GM21737 (cell line): ENCODE measurements around the gene SYT7.

Source experiments
- ATAC-seq: cut with Tn5 transposase; IDR thresholded peaks from one replicate; pipeline ENCODE4 v1.9.1; 2021; ENCODE audit warnings: mild to moderate bottlenecking, moderate library complexity; ENCODE audit not compliant: unreplicated experiment

The SYT7 gene

GRCh38 chr11:61555978-61556377 lies 24.9 kb downstream of the SYT7 start:
- ATAC-seq, result no peak

- no peak for ATAC-seq
These were observed 25.6 kb downstream of the SYT7 start for GRCh38 chr11:61555051-61555969.

- no peak for ATAC-seq
These were observed 26.5 kb downstream of the SYT7 start for GRCh38 chr11:61554172-61554988.

DNA sequence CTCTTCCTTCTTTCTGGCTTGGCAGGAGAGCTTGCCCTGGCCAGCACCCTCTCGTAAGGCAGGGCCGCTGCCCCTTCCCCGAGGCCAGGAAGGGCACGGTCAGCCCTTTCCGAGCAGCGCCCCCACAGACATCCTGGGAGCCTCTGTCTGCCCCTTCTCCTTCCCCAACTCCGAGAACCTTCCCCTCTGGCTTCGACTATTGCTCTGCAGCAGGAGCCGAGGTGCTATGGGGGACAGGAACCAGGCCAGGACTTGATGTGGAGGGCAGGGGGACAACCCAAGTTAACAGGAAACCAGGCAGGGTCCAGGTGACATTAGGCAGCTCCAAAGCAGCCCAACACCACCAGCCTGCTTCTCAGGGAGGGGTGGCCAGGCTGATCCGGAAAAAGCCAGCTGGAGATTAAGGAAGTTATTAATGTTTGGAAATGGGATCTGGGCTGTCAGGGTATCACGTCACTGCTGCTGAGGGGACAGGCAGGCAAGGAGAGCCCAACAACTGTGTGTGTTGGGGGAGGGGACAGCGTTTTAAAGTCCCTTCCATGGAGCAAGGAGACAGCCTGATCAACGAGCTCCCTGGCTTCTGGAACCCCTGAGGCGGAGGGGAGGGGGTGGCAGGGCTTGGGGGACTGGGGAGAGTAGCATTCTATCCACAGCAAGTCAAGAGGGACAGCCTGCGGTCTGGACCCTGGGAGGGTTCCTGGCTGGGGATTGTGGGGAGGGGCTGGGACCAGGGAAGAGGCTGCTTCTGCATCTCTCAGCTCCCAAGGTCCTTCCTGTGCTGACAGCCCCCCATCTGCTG lies 27.3 kb downstream of the SYT7 start:
- no peak for ATAC-seq

- ATAC-seq, result no peak
These were observed 28.7 kb downstream of the SYT7 start for GRCh38 chr11:61552108-61552635.

GRCh38 chr11:61551634-61552033 lies 29.2 kb downstream of the SYT7 start:
- no peak for ATAC-seq

- no peak for ATAC-seq
These were observed 30.1 kb downstream of the SYT7 start for GRCh38 chr11:61550665-61551227.

DNA sequence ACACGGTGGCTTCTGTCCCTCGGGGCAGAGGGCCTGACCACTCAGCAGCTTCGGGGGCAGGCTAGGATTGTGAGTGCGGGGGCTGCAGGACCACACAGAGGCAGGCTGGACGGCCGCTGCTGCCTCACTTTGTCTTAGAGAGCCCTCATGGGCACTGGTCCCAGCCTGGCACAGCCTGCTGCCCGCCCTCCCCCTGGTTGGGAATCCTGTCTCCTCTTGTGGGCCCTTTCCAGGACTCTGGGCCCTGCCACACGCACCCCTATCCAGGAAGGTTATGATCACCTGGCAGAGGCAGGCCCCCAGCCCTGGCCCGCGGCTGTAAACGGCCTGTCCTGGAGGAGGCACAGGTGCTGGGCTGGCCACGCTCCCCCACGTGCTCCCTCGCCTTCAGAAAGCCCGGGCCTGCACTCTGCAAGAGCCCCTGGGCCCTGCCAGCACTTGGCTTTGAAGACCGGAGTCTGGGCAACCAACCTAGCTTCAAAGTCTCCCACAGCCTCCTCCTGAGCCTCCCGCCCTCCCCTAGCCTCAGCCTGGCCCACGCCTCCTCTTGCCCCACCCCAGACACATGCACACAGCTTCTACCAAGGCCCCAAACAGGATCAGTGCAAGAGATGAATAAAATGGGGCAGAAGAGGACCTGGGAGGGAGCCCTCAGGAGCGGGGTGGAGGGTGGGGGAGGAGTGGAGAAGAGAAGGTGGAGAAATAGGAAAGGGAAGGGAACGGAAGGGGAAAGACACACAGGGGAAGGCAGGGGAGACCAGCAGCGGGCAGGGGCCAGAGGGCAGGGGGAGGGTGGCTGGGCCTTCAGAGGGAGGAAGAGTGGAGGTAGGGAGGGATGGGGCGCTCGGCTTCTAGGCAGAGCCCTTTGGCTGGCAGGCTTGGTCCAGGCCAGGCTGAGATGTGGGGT lies 31.0 kb downstream of the SYT7 start:
- ATAC-seq, result no peak

- no peak for ATAC-seq
These were observed 31.7 kb downstream of the SYT7 start for GRCh38 chr11:61549177-61549576.

- ATAC-seq, result no peak
These were observed 33.6 kb downstream of the SYT7 start for GRCh38 chr11:61547246-61547645.

DNA sequence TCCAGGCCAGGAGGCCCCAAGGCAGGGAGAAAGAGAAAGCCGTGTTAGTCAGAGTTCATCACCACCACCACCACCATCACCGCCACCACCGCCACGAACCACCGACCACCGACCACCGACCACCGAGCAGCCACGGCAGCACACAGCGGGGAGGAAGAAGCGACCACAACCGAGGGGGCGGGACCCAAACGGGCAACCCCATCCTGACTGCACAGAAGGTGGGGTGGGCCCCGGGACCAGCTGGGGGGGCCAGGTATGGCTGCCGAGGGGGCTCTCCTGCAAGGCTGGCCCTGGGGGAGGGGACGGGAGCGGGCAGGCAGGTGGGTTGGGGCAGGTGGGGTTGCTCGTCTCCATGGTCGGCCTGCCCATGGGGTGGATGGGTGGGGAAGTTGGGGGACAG lies 34.2 kb downstream of the SYT7 start:
- ATAC-seq, result no peak

DNA sequence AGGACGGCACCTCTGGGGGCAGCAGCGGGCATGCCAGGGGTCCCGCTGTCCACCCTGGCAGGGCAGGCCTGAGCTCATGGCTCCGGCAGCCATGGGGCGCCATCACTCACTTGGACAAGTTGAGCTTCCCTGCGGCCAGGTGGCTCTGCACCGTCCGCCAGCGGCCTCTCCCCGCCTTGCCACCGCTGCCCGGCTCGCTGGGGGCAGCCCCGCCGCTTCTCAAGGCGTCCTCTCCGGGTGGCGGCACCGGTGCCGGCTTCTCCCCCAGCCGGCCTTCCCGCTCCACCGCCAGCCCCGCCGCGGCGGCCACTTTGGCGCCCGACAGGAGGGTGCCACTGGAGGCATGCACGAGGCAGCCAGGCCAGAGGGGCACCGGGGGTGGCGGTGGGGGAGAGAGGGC lies 35.0 kb downstream of the SYT7 start:
- no peak for ATAC-seq

- no peak for ATAC-seq
These were observed 35.5 kb downstream of the SYT7 start for GRCh38 chr11:61545341-61545740.

DNA sequence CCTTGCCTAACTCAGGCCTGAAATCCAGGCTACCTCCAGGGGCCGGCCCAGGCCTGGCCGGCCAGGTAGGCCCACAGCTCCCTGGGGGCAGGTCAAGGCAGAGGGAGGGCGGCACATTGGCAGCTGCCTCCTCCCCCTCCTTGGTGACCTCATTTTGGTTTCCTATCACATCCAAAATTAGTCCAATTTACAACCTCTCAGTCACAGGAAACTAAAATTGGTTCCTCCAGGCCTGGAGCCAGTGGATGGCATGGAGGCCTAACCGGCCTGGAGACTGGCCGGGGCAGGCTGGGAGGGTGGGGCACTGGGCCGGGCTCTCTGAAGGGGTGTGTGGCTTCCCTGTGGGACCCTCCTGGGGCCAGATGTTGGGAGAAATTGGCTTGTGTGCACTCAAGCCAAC lies 36.4 kb downstream of the SYT7 start:
- no peak for ATAC-seq

GRCh38 chr11:61543606-61544306 lies 37.1 kb downstream of the SYT7 start:
- ATAC-seq, result no peak

DNA sequence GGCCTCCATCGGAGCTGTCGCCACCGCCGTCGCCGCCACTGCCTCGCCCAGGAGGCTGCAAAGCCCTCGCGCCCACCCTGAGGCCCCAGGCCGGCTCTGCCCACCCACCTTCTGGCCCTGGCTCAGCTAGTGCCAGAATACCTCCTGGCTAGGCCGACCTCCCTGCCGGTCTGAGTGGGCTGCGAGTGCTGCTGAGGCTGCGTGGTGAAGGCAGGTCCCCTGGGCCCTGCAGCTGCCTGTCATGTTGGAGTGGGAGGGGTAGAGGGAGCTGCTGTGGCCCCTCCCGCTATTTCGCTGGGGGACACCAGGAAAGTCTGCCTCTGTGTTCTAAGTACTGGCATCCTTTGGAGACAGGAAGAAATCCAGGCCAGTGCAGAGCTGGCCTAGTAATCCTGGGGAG lies 38.2 kb downstream of the SYT7 start:
- ATAC-seq, result no peak

DNA sequence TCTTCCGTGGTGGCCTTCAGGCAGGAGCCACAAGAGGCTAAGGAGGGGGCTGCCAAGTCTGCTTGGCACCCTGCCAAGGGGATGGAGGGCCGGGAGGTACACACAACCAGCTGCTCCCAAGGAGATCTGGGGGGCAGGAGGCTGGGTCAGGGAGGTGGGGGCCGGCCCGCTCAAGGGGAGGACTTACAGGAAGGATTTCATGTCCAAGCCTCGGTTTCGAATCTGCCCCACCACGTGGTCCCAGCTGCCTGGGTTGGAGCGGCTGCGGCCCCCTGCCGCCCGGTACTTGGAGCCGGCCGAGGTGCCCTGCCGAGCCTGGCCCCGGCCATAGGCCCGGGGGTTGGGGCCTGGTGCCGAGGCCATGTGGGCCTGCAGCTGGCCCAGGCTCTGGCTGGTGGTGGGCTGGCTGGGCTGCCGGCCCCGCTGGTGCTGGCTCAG lies 38.8 kb downstream of the SYT7 start:
- no peak for ATAC-seq

DNA sequence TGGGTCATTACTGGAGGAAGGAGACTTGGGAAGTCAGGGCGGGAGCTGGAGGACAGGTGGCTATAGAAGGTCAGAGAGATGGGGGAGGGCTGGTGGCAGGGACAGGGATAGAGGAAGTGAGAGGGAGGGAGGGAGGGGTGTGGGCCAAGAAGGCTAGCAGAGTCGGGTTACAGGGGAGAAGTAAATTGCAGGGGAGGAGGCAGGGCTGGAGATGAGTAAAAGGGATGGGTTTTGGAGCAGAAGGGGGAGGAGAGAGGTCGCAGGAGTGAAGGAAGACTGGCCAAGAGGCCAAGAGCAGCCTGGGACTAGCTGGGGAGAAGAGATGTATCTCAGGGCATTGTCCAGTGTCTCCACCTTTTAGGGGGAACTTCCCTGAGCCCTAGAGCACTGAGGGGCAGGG lies 39.3 kb downstream of the SYT7 start:
- no peak for ATAC-seq

- no peak for ATAC-seq
These were observed 40.3 kb downstream of the SYT7 start for GRCh38 chr11:61540528-61540927.
